Left colon (tissue), 2 donors: ENCODE results near the gene CUL2. TPM values are rescaled to one million over a fixed set of nuclear protein-coding genes. Genes with fewer than 3 reads are reported as not detected.
"Not testable (repeated sequence)": the region's sequence is repeated elsewhere in the genome, so short reads cannot be mapped to it uniquely, and the experiment has no call there.

Source experiments
- ATAC-seq: fragments of 200-7000 bp; cut with Tn5 transposase; one replicate; pipeline ENCODE4 v1.9.1; 2020; ENCODE audit warnings: mild to moderate bottlenecking, moderate library complexity
- DNase-seq, 2 donors: peaks; one replicate each; pipeline ENCODE4 v3.0.0-alpha.2; 2020
- intact Hi-C, 2 donors: fragments of 100-400 bp; cut with DNase I in 1 of 2; cut with micrococcal nuclease in 1 of 2; formaldehyde crosslinking; loops; one replicate each; pipeline versions ENCODE4 v1.11.2 to v1.14.0; 2022; cut with DNase I, micrococcal nuclease
- total RNA-seq, 2 donors: library from RNA; stranded (reverse); fragmentation: NEBNext Ultra II Directional; extraction: Animal tissue kit (Norgen Biotek cat#: 25700); gene quantifications; one replicate each; pipeline ENCODE4 v1.2.1, GENCODE V29; 2021
- donor health status: DM: no; HTN: no; CAD: no.
- donor health status: DM: yes; HTN: yes; CAD: no.

Gene CUL2
- total RNA-seq, 2 donors from 2014 or later, result 22.3 to 25.0 TPM

- ATAC-seq (no peak), DNase-seq (peak in 1 of 2 donors; percentile 30)
- intact Hi-C loops, result no loop called here
Measured at GRCh38 chr10:34996843-34997242, 93.3 kb downstream of the CUL2 start.

- no peak for DNase-seq
- intact Hi-C loops, result no loop called here
- ATAC-seq, result no peak
Measured at GRCh38 chr10:34995925-34996324, 94.2 kb downstream of the CUL2 start.

- DNase-seq, result peak; percentile 27 to 28
- ATAC-seq, result peak; percentile 89
Measured at GRCh38 chr10:34994565-34995142, 95.5 kb downstream of the CUL2 start.

GRCh38 chr10:34993782-34994181 lies 96.4 kb downstream of the CUL2 start:
- ATAC-seq, result no peak
- DNase-seq, result no peak
- intact Hi-C loops, result no loop called here

More at GRCh38 chr10:34994565-34995142, 95.5 kb downstream of the CUL2 start:
- intact Hi-C loops, result no loop called here

GRCh38 chr10:34991117-34991516 lies 99.0 kb downstream of the CUL2 start:
- intact Hi-C loops, DNase-seq, ATAC-seq: not testable (repeated sequence)

GRCh38 chr10:34988397-34989067 lies 101.6 kb downstream of the CUL2 start:
- intact Hi-C loops, result no loop called here
- DNase-seq, result no peak

GRCh38 chr10:34985823-34986222 lies 104.3 kb downstream of the CUL2 start:
- DNase-seq (peak in 1 of 2 donors; percentile 13), ATAC-seq (peak; percentile 92)
- intact Hi-C loops, result no loop called here

More at GRCh38 chr10:34988397-34989067, 101.6 kb downstream of the CUL2 start:
- no peak for ATAC-seq

GRCh38 chr10:34985146-34985545 lies 105.0 kb downstream of the CUL2 start:
- DNase-seq, result no peak
- ATAC-seq, result no peak
- intact Hi-C loops, result no loop called here

GRCh38 chr10:34981844-34982243 lies 108.3 kb downstream of the CUL2 start:
- intact Hi-C loops, result no loop called here
- ATAC-seq, result no peak
- DNase-seq, result no peak

GRCh38 chr10:34979938-34980337 lies 110.2 kb downstream of the CUL2 start:
- DNase-seq (no peak), ATAC-seq (no peak)
- intact Hi-C loops, result no loop called here

GRCh38 chr10:34978080-34978479 lies 112.1 kb downstream of the CUL2 start:
- DNase-seq (no peak), ATAC-seq (no peak)
- intact Hi-C loops, result no loop called here

- intact Hi-C loops, DNase-seq, ATAC-seq: not testable (repeated sequence)
Measured at GRCh38 chr10:34976380-34976910, 113.7 kb downstream of the CUL2 start.

GRCh38 chr10:34974364-34975065 lies 115.6 kb downstream of the CUL2 start:
- intact Hi-C loops, ATAC-seq, DNase-seq: not testable (repeated sequence)

GRCh38 chr10:34973757-34974156 lies 116.4 kb downstream of the CUL2 start:
- ATAC-seq, intact Hi-C loops: not testable (repeated sequence)
- DNase-seq, result peak in 1 of 2 donors; percentile 10

- intact Hi-C loops, DNase-seq, ATAC-seq: not testable (repeated sequence)
Measured at GRCh38 chr10:34973121-34973520, 117.0 kb downstream of the CUL2 start.

GRCh38 chr10:34972591-34972990 lies 117.5 kb downstream of the CUL2 start:
- intact Hi-C loops, DNase-seq, ATAC-seq: not testable (repeated sequence)

GRCh38 chr10:34971606-34972334 lies 118.4 kb downstream of the CUL2 start:
- ATAC-seq, intact Hi-C loops, DNase-seq: not testable (repeated sequence)

GRCh38 chr10:34969171-34969570 lies 121.0 kb downstream of the CUL2 start:
- DNase-seq, result no peak
- intact Hi-C loops, result no loop called here
- no peak for ATAC-seq

- ATAC-seq (no peak), DNase-seq (peak in 1 of 2 donors; percentile 10)
- intact Hi-C loops, result no loop called here
Measured at GRCh38 chr10:34967335-34967880, 122.7 kb downstream of the CUL2 start.
